Measurements from ENCODE around the gene FASTK.
A peak's percentile ranks its signal among the peaks of the same experiment; 100 is the strongest.

Gene FASTK

GRCh38 chr7:151118108-151119054 is 37.8 kb upstream of the FASTK start:
- DNase-seq (ENCODE audit: low read depth in 4 of 4, low spot score in 1 of 4), result no peak

- no peak for DNase-seq (ENCODE audit: low read depth in 4 of 4, low spot score in 1 of 4)
These were observed 37.0 kb upstream of the FASTK start for GRCh38 chr7:151117565-151117964.

GRCh38 chr7:151116603-151117440 is 36.2 kb upstream of the FASTK start:
- no peak for DNase-seq (ENCODE audit: low read depth in 4 of 4, low spot score in 1 of 4)

GRCh38 chr7:151115836-151116418 is 35.3 kb upstream of the FASTK start:
- no peak for DNase-seq (ENCODE audit: low read depth in 4 of 4, low spot score in 1 of 4)

- peak in 3 of 4 experiments; percentile 15 to 35 (median 25) for DNase-seq (ENCODE audit: low read depth in 4 of 4, low spot score in 1 of 4)
These were observed 34.7 kb upstream of the FASTK start for GRCh38 chr7:151115121-151115835.

GRCh38 chr7:151114151-151115090 is 33.8 kb upstream of the FASTK start:
- no peak for DNase-seq (ENCODE audit: low read depth in 4 of 4, low spot score in 1 of 4)

- DNase-seq (ENCODE audit: low read depth in 4 of 4, low spot score in 1 of 4), result no peak
These were observed 32.9 kb upstream of the FASTK start for GRCh38 chr7:151113344-151114150.

- DNase-seq (ENCODE audit: low read depth in 4 of 4, low spot score in 1 of 4), result peak; percentile 56 to 59 (median 58)
These were observed 30.5 kb upstream of the FASTK start for GRCh38 chr7:151110941-151111645.

GRCh38 chr7:151110236-151110940 is 29.8 kb upstream of the FASTK start:
- DNase-seq (ENCODE audit: low read depth in 4 of 4, low spot score in 1 of 4), result no peak

GRCh38 chr7:151109094-151110048 is 28.8 kb upstream of the FASTK start:
- no peak for DNase-seq (ENCODE audit: low read depth in 4 of 4, low spot score in 1 of 4)

GRCh38 chr7:151107882-151108281 is 27.3 kb upstream of the FASTK start:
- DNase-seq (ENCODE audit: low read depth in 4 of 4, low spot score in 1 of 4), result no peak

GRCh38 chr7:151104411-151105235 is 24.0 kb upstream of the FASTK start:
- DNase-seq (ENCODE audit: low read depth in 4 of 4, low spot score in 1 of 4), result no peak

- DNase-seq (ENCODE audit: low read depth in 4 of 4, low spot score in 1 of 4), result no peak
These were observed 23.4 kb upstream of the FASTK start for GRCh38 chr7:151103973-151104372.

- no peak for DNase-seq (ENCODE audit: low read depth in 4 of 4, low spot score in 1 of 4)
These were observed 22.4 kb upstream of the FASTK start for GRCh38 chr7:151102991-151103390.

- DNase-seq (ENCODE audit: low read depth in 4 of 4, low spot score in 1 of 4), result no peak
These were observed 21.2 kb upstream of the FASTK start for GRCh38 chr7:151101621-151102396.

Data from stimulated activated CD4-positive, alpha-beta T cell treated with anti-CD3 and anti-CD28 coated beads, Interleukin-1b, Interleukin-23, amount 100 ng/mL, for 24 hours (primary cell).